Tibial nerve (tissue), 4 donors: ENCODE measurements around the gene MED13L. TPM values are rescaled to one million over a fixed set of nuclear protein-coding genes. Genes with fewer than 3 reads are reported as not detected.

Experiments
- DNase-seq, 2 donors: peaks; one replicate each; pipeline ENCODE4 v3.0.0-alpha.2; 2019; ENCODE audit warnings: low spot score in 2 of 2
- H3K27ac ChIP-seq, 4 donors: fragments of 200-600 bp; sonication (generic) in 3 of 4; one replicate each; pipeline ENCODE4 v1.5.1; 2017 to 2019; ENCODE audit warnings: mild to moderate bottlenecking in 1 of 4
- H3K27me3 ChIP-seq, 2 donors: fragments of 200-600 bp; sonication (generic) in 1 of 2; one replicate each; pipeline versions ENCODE4 v1.5.1 to v1.6.0; 2017 to 2019
- H3K36me3 ChIP-seq, 3 donors: fragments of 200-600 bp; sonication (generic); one replicate each; pipeline ENCODE4 v1.5.1; 2018 to 2019
- H3K4me1 ChIP-seq, 4 donors: fragments of 200-600 bp; sonication (generic) in 3 of 4; one replicate each; pipeline ENCODE4 v1.5.1; 2017 to 2019
- H3K4me3 ChIP-seq, 4 donors: fragments of 200-600 bp; sonication (generic) in 3 of 4; one replicate each; pipeline ENCODE4 v1.5.1; 2017 to 2019; ENCODE audit warnings: mild to moderate bottlenecking in 1 of 4, moderate library complexity in 1 of 4
- H3K9me3 ChIP-seq, 4 donors: fragments of 200-600 bp; sonication (generic) in 3 of 4; one replicate each; pipeline ENCODE4 v1.5.1; 2017 to 2019
- CTCF ChIP-seq, 5 experiments: fragments of 200-600 bp in 3 of 5; fragments of 450-650 bp in 2 of 5; sonication (generic) in 3 of 5; IDR thresholded peaks; one replicate each; pipeline ENCODE4 v1.5.1; 2016 to 2019; ENCODE audit warnings: antibody characterized with exemption in 5 of 5, mild to moderate bottlenecking in 3 of 5, moderate library complexity in 2 of 5
- EP300 ChIP-seq, 2 donors: sonication (generic); formaldehyde crosslinking; IDR thresholded peaks; one replicate each; pipeline ENCODE4 v1.6.1; 2017; ENCODE audit warnings: antibody characterized with exemption in 2 of 2, mild to moderate bottlenecking in 1 of 2
- POLR2A ChIP-seq, 2 donors: fragments of 450-650 bp; IDR thresholded peaks; one replicate each; pipeline ENCODE4 v1.6.1; 2017; ENCODE audit warnings: antibody characterized with exemption in 2 of 2, mild to moderate bottlenecking in 2 of 2, moderate library complexity in 2 of 2
- WGBS, 2 donors: methylation state at CpG; one replicate each; pipeline ENCODE4 v1.1.5; 2018; 5-methylcytosine and 5-hydroxymethylcytosine counted together
- total RNA-seq, 4 donors: library from RNA; depleted of rRNA; stranded (reverse); fragments of >200 nt; gene quantifications; one replicate each; pipeline ENCODE4 v1.1.0, GENCODE V29; 2016

The MED13L gene
- total RNA-seq, 4 donors from 2014 or later: 138 to 234 (median 218) TPM

- WGBS, 2 donors: 26 to 34% methylated on average over 4 of the region's 4 CpGs
- no peak for DNase-seq
- peaks cover 0 to 80% (median 38%) of the 10 kb centered on the region in 4 donors for H3K4me1 ChIP-seq
- no peaks in the 10 kb centered on the region for H3K9me3 ChIP-seq
- no peaks in the 10 kb centered on the region for H3K36me3 ChIP-seq
- TF ChIP-seq POLR2A (IDR thresholded peaks at IDR 0.05): peak in 1 of 2 donors; percentile 32
- no peak for TF ChIP-seq CTCF (IDR thresholded peaks at IDR 0.05)
- peak in 1 of 2 donors; percentile 52 for TF ChIP-seq EP300 (IDR thresholded peaks at IDR 0.05)
- peak overlapping the region in 3 of 4 donors; percentile 9 to 76 (median 74) for H3K27ac ChIP-seq
- H3K27me3 ChIP-seq: no peaks in the 10 kb centered on the region
- no peak overlapping the region for H3K4me3 ChIP-seq
These were observed 75.1 kb downstream of the MED13L start for GRCh38 chr12:116202433-116202832.

- Histone ChIP-seq H3K4me3 (no peak overlapping the region), H3K27me3 (no peaks in the 10 kb centered on the region), H3K4me1 (peaks cover 0 to 84% (median 42%) of the 10 kb centered on the region in 4 donors), H3K27ac (peak overlapping the region in 2 of 4 donors; percentile 74 to 76), H3K9me3 (no peaks in the 10 kb centered on the region), H3K36me3 (no peaks in the 10 kb centered on the region)
- no peak for TF ChIP-seq POLR2A (IDR thresholded peaks at IDR 0.05)
- no peak for TF ChIP-seq CTCF (IDR thresholded peaks at IDR 0.05)
- no peak for TF ChIP-seq EP300 (IDR thresholded peaks at IDR 0.05)
- DNase-seq: no peak
- WGBS, 2 donors: 35 to 42% methylated on average over 1 of the region's 1 CpG
These were observed 75.6 kb downstream of the MED13L start for GRCh38 chr12:116201908-116202307.

GRCh38 chr12:116201359-116201758 lies 76.1 kb downstream of the MED13L start:
- H3K27me3 ChIP-seq: no peaks in the 10 kb centered on the region
- H3K4me1 ChIP-seq: peaks cover 0 to 84% (median 48%) of the 10 kb centered on the region in 4 donors
- 74% methylated on average over 2 of the region's 2 CpGs for WGBS, 2 donors
- no peak for TF ChIP-seq EP300 (IDR thresholded peaks at IDR 0.05)
- no peak for TF ChIP-seq POLR2A (IDR thresholded peaks at IDR 0.05)
- no peak for TF ChIP-seq CTCF (IDR thresholded peaks at IDR 0.05)
- H3K27ac ChIP-seq: peak overlapping the region in 2 of 4 donors; percentile 23 to 76
- no peak overlapping the region for H3K4me3 ChIP-seq
- no peaks in the 10 kb centered on the region for H3K9me3 ChIP-seq
- no peak for DNase-seq
- no peaks in the 10 kb centered on the region for H3K36me3 ChIP-seq

GRCh38 chr12:116200812-116201211 lies 76.7 kb downstream of the MED13L start:
- Histone ChIP-seq H3K4me1 (peaks cover 0 to 86% (median 53%) of the 10 kb centered on the region in 4 donors), H3K27me3 (no peaks in the 10 kb centered on the region), H3K27ac (peak overlapping the region in 2 of 4 donors; percentile 0 to 23), H3K9me3 (no peaks in the 10 kb centered on the region), H3K4me3 (no peak overlapping the region), H3K36me3 (no peaks in the 10 kb centered on the region)
- TF ChIP-seq EP300 (IDR thresholded peaks at IDR 0.05) (no peak), POLR2A (IDR thresholded peaks at IDR 0.05) (no peak), CTCF (IDR thresholded peaks at IDR 0.05) (no peak)
- no peak for DNase-seq
- 95 to 97% methylated on average over 1 of the region's 1 CpG for WGBS, 2 donors

- TF ChIP-seq POLR2A (IDR thresholded peaks at IDR 0.05) (no peak), EP300 (IDR thresholded peaks at IDR 0.05) (peak in 1 of 2 donors; percentile 27), CTCF (IDR thresholded peaks at IDR 0.05) (no peak)
- WGBS, 2 donors: 75 to 84% methylated on average over 1 of the region's 1 CpG
These were observed 78.3 kb downstream of the MED13L start for GRCh38 chr12:116199160-116199706.

More at GRCh38 chr12:116199160-116199706, 78.3 kb downstream of the MED13L start:
- Histone ChIP-seq H3K4me3 (no peak overlapping the region), H3K27me3 (no peaks in the 10 kb centered on the region), H3K36me3 (no peaks in the 10 kb centered on the region), H3K4me1 (peaks cover 0 to 97% (median 59%) of the 10 kb centered on the region in 4 donors), H3K9me3 (no peaks in the 10 kb centered on the region), H3K27ac (no peak overlapping the region)
- no peak for DNase-seq
